A673 (cell line): ENCODE measurements around the gene FAM174C. TPM values are rescaled to one million over a fixed set of nuclear protein-coding genes. Genes with fewer than 3 reads are reported as not detected.
A peak's percentile ranks its signal among the peaks of the same experiment; 100 is the strongest.

Experiments used
- BruUV-seq: library from RNA; stranded (reverse); fragments of 400-500 nt; replicated peaks from 2 replicates; lab custom pipeline; 2021; lab: Mats Ljungman, UMichigan
- CTCF ChIA-PET: fragments of 300-600 bp; sonication (Branson Sonifier 250); formaldehyde crosslinking; loops from one replicate; lab custom pipeline; 2022; ENCODE audit warnings: antibody characterized with exemption; lab: Charles Lee
- POLR2A ChIA-PET: fragments of 300-600 bp; sonication (Branson Sonifier 250); formaldehyde crosslinking; loops from one replicate; lab custom pipeline; 2022; ENCODE audit warnings: antibody characterized with exemption; ENCODE audit not compliant: low non-redundant PET; lab: Charles Lee
- DNase-seq: peaks from one replicate; pipeline ENCODE4 v3.0.0-alpha.2; 2015; ENCODE audit warnings: low spot score
- H3K27ac ChIP-seq: fragments of 200-600 bp; sonication (generic); 2 replicates; pipeline ENCODE4 v1.5.1; 2016; ENCODE audit warnings: mixed run types, low read depth, mild to moderate bottlenecking, mixed read lengths, antibody characterized with exemption, low read length; ENCODE audit not compliant: poor library complexity, severe bottlenecking
- H3K27me3 ChIP-seq: fragments of 200-600 bp; sonication (generic); replicated peaks from 2 replicates; pipeline ENCODE4 v1.6.1; 2017; ENCODE audit warnings: mixed run types, low read depth, mild to moderate bottlenecking, mixed read lengths, antibody characterized with exemption, low read length; ENCODE audit not compliant: insufficient read depth, poor library complexity
- H3K36me3 ChIP-seq: fragments of 200-600 bp; sonication (generic); 2 replicates; pipeline ENCODE4 v1.6.1; 2016; ENCODE audit warnings: mixed run types, mild to moderate bottlenecking, mixed read lengths, antibody characterized with exemption, low read length; ENCODE audit not compliant: insufficient read depth, poor library complexity, severe bottlenecking
- H3K4me1 ChIP-seq: fragments of 200-600 bp; sonication (generic); 2 replicates; pipeline ENCODE4 v1.6.1; 2017; ENCODE audit warnings: mixed run types, mild to moderate bottlenecking, mixed read lengths, antibody characterized with exemption, low read length; ENCODE audit not compliant: insufficient read depth, poor library complexity, severe bottlenecking
- H3K4me3 ChIP-seq: fragments of 200-600 bp; sonication (generic); 2 replicates; pipeline ENCODE4 v1.5.1; 2016; ENCODE audit warnings: low read depth, mixed run types, mild to moderate bottlenecking, mixed read lengths, low read length; ENCODE audit not compliant: poor library complexity, severe bottlenecking
- H3K9me3 ChIP-seq: fragments of 200-600 bp; sonication (generic); 2 replicates; pipeline ENCODE4 v1.6.1; 2016; ENCODE audit warnings: mixed run types, low read depth, mild to moderate bottlenecking, mixed read lengths, antibody characterized with exemption, low read length; ENCODE audit not compliant: poor library complexity, severe bottlenecking
- EZH2 ChIP-seq: fragments of 200-600 bp; sonication (generic); IDR thresholded peaks from 2 replicates; pipeline ENCODE4 v1.6.1; 2017; ENCODE audit warnings: borderline replicate concordance, low read depth, mild to moderate bottlenecking, mixed read lengths, antibody characterized with exemption, low read length; ENCODE audit not compliant: poor library complexity, severe bottlenecking
- intact Hi-C: fragments of 100-400 bp; cut with micrococcal nuclease; formaldehyde crosslinking; loops from one replicate; pipeline ENCODE4 v1.10.0; 2022; ENCODE audit not compliant: unreplicated experiment
- total RNA-seq: library from RNA; stranded (reverse); gene quantifications from 2 replicates; pipeline ENCODE4 v1.2.3, GENCODE V29; 2021
- TF ChIP-seq, protein P1 (sequence below): fragments of 300-800, 200-600 bp; sonication (generic); conservative IDR thresholded peaks from 2 replicates; pipeline ENCODE4 v1.5.1; 2017; ENCODE audit warnings: low read depth, mild to moderate bottlenecking, antibody characterized with exemption, low read length, moderate library complexity, mixed read lengths

Gene FAM174C
- total RNA-seq, 1 experiment from 2014 or later = 88.6 TPM

DNA sequence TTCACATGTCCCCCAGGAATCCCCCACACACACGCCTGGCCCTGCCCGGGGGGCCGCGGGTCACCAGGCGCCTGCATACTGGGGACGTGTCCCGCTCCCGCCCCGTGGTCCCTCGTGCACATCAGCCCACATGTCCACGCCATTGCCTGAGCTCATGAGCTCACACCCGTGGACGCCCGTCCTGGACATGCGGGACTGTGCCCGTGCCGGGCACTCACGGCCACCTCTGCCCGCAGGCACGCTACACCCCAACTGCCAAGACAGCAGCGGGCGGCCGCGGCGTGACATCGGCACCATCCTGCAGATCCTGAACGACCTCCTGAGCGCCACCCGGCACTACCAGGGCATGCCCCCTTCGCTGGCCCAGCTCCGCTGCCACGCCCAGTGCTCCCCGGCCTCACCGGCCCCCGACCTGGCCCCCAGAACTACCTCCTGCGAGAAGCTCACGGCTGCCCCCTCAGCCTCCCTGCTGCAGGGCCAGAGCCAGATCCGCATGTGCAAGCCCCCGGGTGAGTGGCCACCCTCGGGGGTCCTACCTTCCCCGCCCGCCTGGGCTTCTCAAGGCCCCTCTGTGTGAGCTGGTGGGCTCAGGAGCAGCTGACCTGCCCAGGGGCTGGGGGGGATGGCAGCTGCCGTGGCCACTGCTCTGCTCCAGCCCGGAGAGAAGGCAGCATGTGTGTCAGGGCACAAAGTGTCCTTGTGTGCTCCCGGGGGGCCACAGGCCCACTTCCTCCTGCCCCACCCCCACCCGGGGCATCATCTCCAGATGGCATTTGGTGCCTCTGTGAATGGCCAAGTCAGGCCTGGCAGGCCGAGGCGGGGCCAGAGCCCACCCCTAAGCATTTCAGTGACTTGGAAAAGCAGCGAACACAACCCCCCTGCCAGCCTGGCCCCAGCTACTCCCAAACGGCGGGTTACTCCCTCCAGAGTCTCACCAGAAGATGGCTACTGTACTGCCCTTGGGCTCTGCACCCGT is 19.9 kb upstream of the FAM174C start:
- TF ChIP-seq EZH2 = no peak
- TF ChIP-seq, protein P1, sequence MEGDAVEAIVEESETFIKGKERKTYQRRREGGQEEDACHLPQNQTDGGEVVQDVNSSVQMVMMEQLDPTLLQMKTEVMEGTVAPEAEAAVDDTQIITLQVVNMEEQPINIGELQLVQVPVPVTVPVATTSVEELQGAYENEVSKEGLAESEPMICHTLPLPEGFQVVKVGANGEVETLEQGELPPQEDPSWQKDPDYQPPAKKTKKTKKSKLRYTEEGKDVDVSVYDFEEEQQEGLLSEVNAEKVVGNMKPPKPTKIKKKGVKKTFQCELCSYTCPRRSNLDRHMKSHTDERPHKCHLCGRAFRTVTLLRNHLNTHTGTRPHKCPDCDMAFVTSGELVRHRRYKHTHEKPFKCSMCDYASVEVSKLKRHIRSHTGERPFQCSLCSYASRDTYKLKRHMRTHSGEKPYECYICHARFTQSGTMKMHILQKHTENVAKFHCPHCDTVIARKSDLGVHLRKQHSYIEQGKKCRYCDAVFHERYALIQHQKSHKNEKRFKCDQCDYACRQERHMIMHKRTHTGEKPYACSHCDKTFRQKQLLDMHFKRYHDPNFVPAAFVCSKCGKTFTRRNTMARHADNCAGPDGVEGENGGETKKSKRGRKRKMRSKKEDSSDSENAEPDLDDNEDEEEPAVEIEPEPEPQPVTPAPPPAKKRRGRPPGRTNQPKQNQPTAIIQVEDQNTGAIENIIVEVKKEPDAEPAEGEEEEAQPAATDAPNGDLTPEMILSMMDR = no peak
- no peak overlapping the region for H3K4me3 ChIP-seq
- H3K36me3 ChIP-seq = peaks cover 62% of the 10 kb centered on the region
- BruUV-seq = no TSS peak
- peak; percentile 51 for DNase-seq
- POLR2A ChIA-PET = interaction anchor here (0.7 kb wide), 1 partner anchor 13 kb away, joined by 3 read pairs; no protein-coding TSS in a partner anchor
- intact Hi-C loops = no loop called here
- no peaks in the 10 kb centered on the region for H3K9me3 ChIP-seq
- CTCF ChIA-PET = interaction anchor here (1.0 kb wide), 2 partner anchors 11 kb away, joined by 3 read pairs; no protein-coding TSS in a partner anchor
- peak overlapping the region; percentile 96 for H3K27ac ChIP-seq
- no peaks in the 10 kb centered on the region for H3K27me3 ChIP-seq
- peaks cover 72% of the 10 kb centered on the region for H3K4me1 ChIP-seq

DNA sequence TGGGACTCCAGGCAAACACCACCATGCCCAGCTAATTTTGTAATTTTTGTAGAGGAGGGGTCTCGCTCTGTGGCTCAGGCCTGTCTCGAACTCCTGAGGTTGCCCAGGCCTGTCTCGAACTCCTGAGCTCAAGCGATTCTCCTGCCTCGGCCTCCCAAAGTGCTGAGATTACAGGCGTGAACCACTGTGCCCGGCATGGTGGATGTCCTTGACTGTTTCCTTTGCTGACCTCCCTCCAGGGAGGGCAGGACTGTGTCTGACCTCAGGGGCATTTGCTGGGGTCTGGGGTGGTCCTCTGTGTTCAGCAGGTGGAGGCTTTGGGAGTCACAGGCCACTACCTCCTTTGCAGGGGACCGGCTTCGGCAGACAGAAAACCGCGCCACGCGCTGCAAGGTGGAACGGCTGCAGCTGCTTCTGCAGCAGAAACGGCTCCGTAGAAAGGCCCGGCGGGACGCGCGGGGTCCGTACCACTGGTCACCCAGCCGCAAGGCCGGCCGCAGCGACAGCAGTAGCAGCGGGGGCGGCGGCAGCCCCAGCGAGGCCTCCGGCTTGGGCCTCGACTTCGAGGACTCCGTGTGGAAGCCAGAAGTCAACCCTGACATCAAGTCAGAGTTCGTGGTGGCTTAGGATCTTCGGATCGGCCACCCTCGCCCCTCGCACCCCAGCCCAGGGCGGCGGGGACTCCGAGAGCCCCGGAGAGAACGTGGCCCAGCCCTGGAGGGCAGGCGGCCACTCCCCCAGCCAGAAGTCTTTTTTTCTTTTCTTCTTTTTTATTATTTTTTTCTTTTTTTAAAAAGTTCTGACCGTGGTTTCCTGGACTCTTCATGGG is 18.5 kb upstream of the FAM174C start:
- BruUV-seq = no TSS peak
- CTCF ChIA-PET = no interaction called here
- Histone ChIP-seq H3K4me3 (no peak overlapping the region), H3K36me3 (peaks cover 56% of the 10 kb centered on the region), H3K27me3 (no peaks in the 10 kb centered on the region), H3K4me1 (peaks cover 75% of the 10 kb centered on the region), H3K27ac (peak overlapping the region; percentile 77), H3K9me3 (no peaks in the 10 kb centered on the region)
- no peak for TF ChIP-seq EZH2
- TF ChIP-seq, protein P1 = no peak
- intact Hi-C loops = no loop called here
- DNase-seq = peak; percentile 38
- POLR2A ChIA-PET = interaction anchor here (0.6 to 1.5 kb wide), 3 partner anchors 12 to 172 kb away, joined by 5 to 7 read pairs (median 6); partner anchors contain the start of gene CIRBP

DNA sequence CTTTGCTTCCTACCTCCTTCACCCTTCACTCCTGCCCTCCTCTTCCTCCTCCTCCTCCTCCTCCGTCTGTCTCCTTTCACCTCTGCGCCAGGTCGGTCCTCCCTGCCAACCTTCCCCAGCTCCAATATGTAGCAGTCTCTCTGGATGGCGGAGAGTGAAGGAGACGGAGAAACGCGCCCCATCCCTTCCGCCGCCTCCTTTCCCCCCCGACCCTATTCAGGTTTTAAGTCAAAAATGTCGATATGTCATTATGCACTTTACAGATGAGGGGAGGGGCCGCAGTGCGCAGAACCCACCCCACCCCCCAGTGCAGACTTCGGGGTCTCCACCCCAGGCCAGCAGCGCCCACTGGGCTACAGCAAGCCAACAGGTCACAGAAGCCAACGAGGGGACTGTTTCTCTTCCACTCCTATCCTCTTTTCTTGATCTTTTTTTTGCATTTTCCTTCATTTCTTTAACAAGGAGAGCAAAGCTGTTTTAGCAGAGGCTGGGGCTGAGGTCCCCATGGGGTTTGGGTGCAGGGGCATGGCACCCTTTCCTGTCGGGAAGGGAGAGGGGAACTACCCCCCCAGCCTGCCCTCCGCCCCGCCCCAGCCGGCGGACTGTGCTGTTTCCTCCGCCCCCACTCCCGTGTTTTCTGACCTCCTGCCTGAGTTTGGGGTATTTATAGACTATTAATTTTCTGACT is 17.7 kb upstream of the FAM174C start:
- H3K36me3 ChIP-seq = peaks cover 49% of the 10 kb centered on the region
- peak overlapping the region; percentile 77 for H3K27ac ChIP-seq
- H3K27me3 ChIP-seq = no peaks in the 10 kb centered on the region
- CTCF ChIA-PET = no interaction called here
- POLR2A ChIA-PET = interaction anchor here (0.6 to 1.5 kb wide), 3 partner anchors 8 to 172 kb away, joined by 5 to 10 read pairs (median 7); partner anchors contain the start of gene CIRBP
- peaks cover 82% of the 10 kb centered on the region for H3K4me1 ChIP-seq
- H3K9me3 ChIP-seq = no peaks in the 10 kb centered on the region
- BruUV-seq = no TSS peak
- intact Hi-C loops = no loop called here
- DNase-seq = peak; percentile 46
- TF ChIP-seq, protein P1 = no peak
- H3K4me3 ChIP-seq = no peak overlapping the region
